Trophoblast cell (in vitro differentiated cells and primary cell): Measurements from ENCODE around the gene NTSR1.
A peak's percentile ranks its signal among the peaks of the same experiment; 100 is the strongest.

Experiments used
- DNase-seq, 2 donors: peaks; one replicate each; pipeline ENCODE4 v3.0.0-alpha.2; 2016
- H2AFZ ChIP-seq: 2 replicates; pipeline ENCODE4 v1.6.1; 2013; ENCODE audit warnings: low read length, moderate library complexity, mild to moderate bottlenecking; ENCODE audit not compliant: insufficient read depth, poor library complexity
- H2AK5ac ChIP-seq: 2 replicates; pipeline ENCODE4 v1.6.1; 2013; ENCODE audit warnings: mild to moderate bottlenecking, low read length
- H2BK120ac ChIP-seq: 2 replicates; pipeline ENCODE4 v1.6.1; 2013; ENCODE audit warnings: low read length, mild to moderate bottlenecking, moderate library complexity; ENCODE audit not compliant: insufficient read depth, poor library complexity
- H2BK12ac ChIP-seq: 2 replicates; pipeline ENCODE4 v1.6.1; 2013; ENCODE audit warnings: mild to moderate bottlenecking, low read length, moderate library complexity
- H2BK5ac ChIP-seq: 2 replicates; pipeline ENCODE4 v1.6.1; 2013; ENCODE audit warnings: low read length, low read depth, moderate library complexity, mild to moderate bottlenecking; ENCODE audit not compliant: poor library complexity
- H3K14ac ChIP-seq: 2 replicates; pipeline ENCODE4 v1.6.1; 2013; ENCODE audit warnings: mild to moderate bottlenecking, low read length
- H3K18ac ChIP-seq: 2 replicates; pipeline ENCODE4 v1.6.1; 2013; ENCODE audit warnings: mild to moderate bottlenecking, low read length
- H3K23ac ChIP-seq: 2 replicates; pipeline ENCODE4 v1.6.1; 2013; ENCODE audit warnings: low read length
- H3K27ac ChIP-seq: 2 replicates; pipeline ENCODE4 v1.5.1; 2013; ENCODE audit warnings: low read depth, mild to moderate bottlenecking, inconsistent platforms, low read length, moderate library complexity
- H3K27me3 ChIP-seq: 2 replicates; pipeline ENCODE4 v1.6.1; 2013; ENCODE audit warnings: inconsistent platforms, mild to moderate bottlenecking, low read length, moderate library complexity; ENCODE audit not compliant: insufficient read depth
- H3K36me3 ChIP-seq, 2 experiments: 1 replicate in 1 of 2; 2 replicates in 1 of 2; pipeline ENCODE4 v1.6.1; 2013; ENCODE audit warnings: low read length in 2 of 2, mild to moderate bottlenecking in 2 of 2, moderate library complexity in 1 of 2; ENCODE audit not compliant: insufficient read depth in 2 of 2, control insufficient read depth in 1 of 2
- H3K4ac ChIP-seq: 2 replicates; pipeline ENCODE4 v1.6.1; 2013; ENCODE audit warnings: low read depth, mild to moderate bottlenecking, low read length, moderate library complexity
- H3K4me1 ChIP-seq, 2 experiments: 1 replicate in 1 of 2; 2 replicates in 1 of 2; pipeline ENCODE4 v1.6.1; 2013; ENCODE audit warnings: low read length in 2 of 2, mild to moderate bottlenecking in 2 of 2, moderate library complexity in 1 of 2; ENCODE audit not compliant: insufficient read depth in 2 of 2, control insufficient read depth in 1 of 2
- H3K4me2 ChIP-seq: 2 replicates; pipeline ENCODE4 v1.6.1; 2013; ENCODE audit warnings: inconsistent platforms, mild to moderate bottlenecking, low read length, moderate library complexity
- H3K4me3 ChIP-seq: 2 replicates; pipeline ENCODE4 v1.5.1; 2013; ENCODE audit warnings: mild to moderate bottlenecking, low read depth, low read length, inconsistent platforms
- H3K79me1 ChIP-seq: one replicate; pipeline ENCODE4 v1.6.1; 2013; ENCODE audit warnings: low read length
- H3K79me2 ChIP-seq: 2 replicates; pipeline ENCODE4 v1.6.1; 2013; ENCODE audit warnings: low read length, mild to moderate bottlenecking; ENCODE audit not compliant: control insufficient read depth, insufficient read depth, poor library complexity
- H3K9ac ChIP-seq: 2 replicates; pipeline ENCODE4 v1.6.1; 2013; ENCODE audit warnings: mild to moderate bottlenecking, low read length
- H3K9me3 ChIP-seq: 2 replicates; pipeline ENCODE4 v1.6.1; 2013; ENCODE audit warnings: low read depth, mild to moderate bottlenecking, control low read depth, inconsistent platforms, low read length; ENCODE audit not compliant: insufficient read depth
- H4K12ac ChIP-seq: 2 replicates; pipeline ENCODE4 v1.6.1; 2013; ENCODE audit warnings: low read depth, mild to moderate bottlenecking, low read length, moderate library complexity
- H4K8ac ChIP-seq: 2 replicates; pipeline ENCODE4 v1.6.1; 2013; ENCODE audit warnings: low read depth, mild to moderate bottlenecking, low read length, moderate library complexity
- H4K91ac ChIP-seq: one replicate; pipeline ENCODE4 v1.6.1; 2013; ENCODE audit warnings: low read depth, mild to moderate bottlenecking, low read length, moderate library complexity
- WGBS: extraction: QIAGEN DNeasy Blood & Tissue Kit; methylation state at CpG from one replicate; pipeline ENCODE4 v1.1.7; 2013; ENCODE audit warnings: missing lambda C conversion rate; ENCODE audit not compliant: insufficient read length, insufficient coverage; ENCODE audit errors: extremely low coverage; 5-methylcytosine and 5-hydroxymethylcytosine counted together

The NTSR1 gene

GRCh38 chr20:62676976-62677375, 31.7 kb upstream of the NTSR1 start:
- Histone ChIP-seq H4K91ac (no peak overlapping the region), H3K14ac (no peak overlapping the region), H3K79me1 (no peaks in the 10 kb centered on the region), H2BK5ac (no peak overlapping the region), H4K8ac (no peak overlapping the region), H3K4me1 (no peaks in the 10 kb centered on the region), H2AK5ac (no peak overlapping the region), H3K4ac (no peak overlapping the region), H2AFZ (no peak overlapping the region), H3K4me2 (no peak overlapping the region), H3K9me3 (peaks cover 1% of the 10 kb centered on the region), H3K36me3 (no peaks in the 10 kb centered on the region), H3K27me3 (no peaks in the 10 kb centered on the region), H3K9ac (no peak overlapping the region), H3K79me2 (no peaks in the 10 kb centered on the region), H2BK12ac (no peak overlapping the region), H3K18ac (no peak overlapping the region), H3K4me3 (no peak overlapping the region), H4K12ac (no peak overlapping the region), H3K27ac (no peak overlapping the region), H3K23ac (no peak overlapping the region), H2BK120ac (no peak overlapping the region)
- DNase-seq = peak in 1 of 2 donors; percentile 53
- no CpG with 5 or more reads among the region's 9 CpGs for WGBS

DNA sequence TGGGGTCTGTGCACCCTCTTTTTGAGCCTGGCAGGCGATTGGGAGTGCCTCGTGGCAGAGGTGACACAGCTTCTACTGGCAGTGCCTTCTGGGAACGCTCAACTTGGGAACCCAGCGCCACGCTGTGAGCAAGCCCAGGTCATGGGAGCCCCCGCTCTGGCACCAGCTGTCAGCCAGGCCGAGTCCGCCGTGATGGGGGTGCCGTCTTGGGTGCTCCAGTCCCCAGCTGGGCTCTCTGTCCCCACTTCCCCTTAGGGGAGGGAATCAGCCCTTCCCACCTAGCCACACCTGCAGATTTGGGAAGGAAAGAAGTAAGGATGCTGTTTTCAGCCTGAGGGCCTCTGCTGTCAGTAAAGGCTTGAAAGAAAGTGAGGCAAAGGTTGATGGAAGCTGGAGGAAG, 31.0 kb upstream of the NTSR1 start:
- no peak overlapping the region for H4K12ac ChIP-seq
- H2AFZ ChIP-seq = no peak overlapping the region
- no peak overlapping the region for H2BK120ac ChIP-seq
- peaks cover 1% of the 10 kb centered on the region for H3K9me3 ChIP-seq
- no peak overlapping the region for H4K8ac ChIP-seq
- no peak overlapping the region for H3K23ac ChIP-seq
- no peaks in the 10 kb centered on the region for H3K79me1 ChIP-seq
- no peak overlapping the region for H3K4ac ChIP-seq
- no peak for DNase-seq
- no peaks in the 10 kb centered on the region for H3K27me3 ChIP-seq
- H3K18ac ChIP-seq = no peak overlapping the region
- H3K9ac ChIP-seq = no peak overlapping the region
- no peak overlapping the region for H4K91ac ChIP-seq
- WGBS = no CpG with 5 or more reads among the region's 10 CpGs
- no peak overlapping the region for H2BK12ac ChIP-seq
- H3K14ac ChIP-seq = no peak overlapping the region
- H3K27ac ChIP-seq = no peak overlapping the region
- H2BK5ac ChIP-seq = no peak overlapping the region
- H3K4me3 ChIP-seq = no peak overlapping the region
- H2AK5ac ChIP-seq = no peak overlapping the region
- no peaks in the 10 kb centered on the region for H3K36me3 ChIP-seq
- no peak overlapping the region for H3K4me2 ChIP-seq
- H3K79me2 ChIP-seq = no peaks in the 10 kb centered on the region
- no peaks in the 10 kb centered on the region for H3K4me1 ChIP-seq

DNA sequence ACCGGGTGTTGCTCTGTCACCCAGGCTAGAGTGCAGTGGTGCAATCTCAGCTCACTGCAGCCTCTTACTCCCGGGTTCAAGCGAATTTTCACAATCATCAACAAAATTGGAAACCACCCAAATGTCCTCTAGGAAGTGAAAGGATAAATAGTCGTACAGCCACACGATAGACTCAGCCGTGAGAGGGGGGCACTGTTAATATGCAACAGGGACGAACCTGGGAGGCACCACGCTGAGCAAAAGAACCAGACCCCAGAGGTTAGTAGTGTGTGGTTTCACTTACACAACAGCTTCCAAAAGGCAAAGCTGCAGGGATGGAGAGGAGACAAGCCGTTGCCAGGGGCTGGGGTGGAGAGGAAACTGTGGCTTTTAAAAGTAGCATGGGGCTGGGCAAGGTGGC, 30.1 kb upstream of the NTSR1 start:
- Histone ChIP-seq H3K4me3 (no peak overlapping the region), H4K91ac (no peak overlapping the region), H3K79me2 (no peaks in the 10 kb centered on the region), H3K18ac (no peak overlapping the region), H2BK12ac (no peak overlapping the region), H3K27ac (no peak overlapping the region), H3K4ac (no peak overlapping the region), H3K4me1 (no peaks in the 10 kb centered on the region), H3K9me3 (peaks cover 1% of the 10 kb centered on the region), H2AK5ac (no peak overlapping the region), H3K36me3 (no peaks in the 10 kb centered on the region), H3K79me1 (no peaks in the 10 kb centered on the region), H2AFZ (no peak overlapping the region), H4K12ac (no peak overlapping the region), H4K8ac (no peak overlapping the region), H3K9ac (no peak overlapping the region), H3K23ac (no peak overlapping the region), H3K14ac (no peak overlapping the region), H3K27me3 (no peaks in the 10 kb centered on the region), H3K4me2 (no peak overlapping the region), H2BK5ac (no peak overlapping the region), H2BK120ac (no peak overlapping the region)
- DNase-seq = no peak
- WGBS = no CpG with 5 or more reads among the region's 9 CpGs

- Histone ChIP-seq H2AK5ac (no peak overlapping the region), H3K4me2 (no peak overlapping the region), H3K79me2 (no peaks in the 10 kb centered on the region), H4K8ac (no peak overlapping the region), H3K4ac (no peak overlapping the region), H2BK120ac (no peak overlapping the region), H3K9me3 (no peaks in the 10 kb centered on the region), H4K12ac (no peak overlapping the region), H3K18ac (no peak overlapping the region), H3K27ac (no peak overlapping the region), H3K27me3 (no peaks in the 10 kb centered on the region), H2BK5ac (no peak overlapping the region), H4K91ac (no peak overlapping the region), H2BK12ac (no peak overlapping the region), H3K36me3 (no peaks in the 10 kb centered on the region), H3K4me1 (no peaks in the 10 kb centered on the region), H2AFZ (no peak overlapping the region), H3K9ac (no peak overlapping the region), H3K4me3 (no peak overlapping the region), H3K14ac (no peak overlapping the region), H3K79me1 (no peaks in the 10 kb centered on the region), H3K23ac (no peak overlapping the region)
- no peak for DNase-seq
- WGBS = no CpG with 5 or more reads among the region's 11 CpGs
Measured at GRCh38 chr20:62679978-62680589, 28.6 kb upstream of the NTSR1 start.
